Heart left ventricle (tissue), 16 donors: ENCODE measurements around the gene PROSER2. TPM values are rescaled to one million over a fixed set of nuclear protein-coding genes. Genes with fewer than 3 reads are reported as not detected.

Experiments used
- ATAC-seq, 4 donors: fragments of 200-7000 bp; cut with Tn5 transposase; one replicate each; pipeline ENCODE4 v1.9.1; 2020 to 2022; ENCODE audit warnings: moderate library complexity in 4 of 4, mild to moderate bottlenecking in 3 of 4, moderate number of reproducible peaks in 1 of 4
- DNase-seq, 5 donors: peaks; one replicate each; pipeline ENCODE4 v3.0.0-alpha.2; 2020
- H3K27ac ChIP-seq, 12 donors: fragments of 200-600 bp; sonication (generic) in 4 of 12; one replicate each; pipeline versions ENCODE4 v1.5.0 to v1.8.0; 2016 to 2022; ENCODE audit warnings: mild to moderate bottlenecking in 2 of 12
- H3K27me3 ChIP-seq, 9 donors: fragments of 200-600 bp; sonication (generic) in 2 of 9; one replicate each; pipeline versions ENCODE4 v1.5.1 to v1.8.0; 2016 to 2022; ENCODE audit warnings: mild to moderate bottlenecking in 3 of 9
- H3K36me3 ChIP-seq, 9 donors: fragments of 200-600 bp; sonication (generic) in 2 of 9; one replicate each; pipeline versions ENCODE4 v1.5.0 to v1.8.0; 2018 to 2022; ENCODE audit warnings: mild to moderate bottlenecking in 2 of 9
- H3K4me1 ChIP-seq, 12 donors: fragments of 200-600 bp; sonication (generic) in 4 of 12; one replicate each; pipeline versions ENCODE4 v1.5.0 to v1.8.0; 2016 to 2022; ENCODE audit warnings: mild to moderate bottlenecking in 3 of 12
- H3K4me3 ChIP-seq, 12 donors: fragments of 200-600 bp; sonication (generic) in 4 of 12; one replicate each; pipeline versions ENCODE4 v1.5.0 to v1.8.0; 2017 to 2022; ENCODE audit warnings: mild to moderate bottlenecking in 9 of 12, moderate library complexity in 4 of 12
- H3K9me3 ChIP-seq, 12 donors: fragments of 200-600 bp; sonication (generic) in 4 of 12; one replicate each; pipeline versions ENCODE4 v1.5.0 to v1.8.0; 2016 to 2022; ENCODE audit warnings: mild to moderate bottlenecking in 1 of 12
- CTCF ChIP-seq, 12 donors: fragments of 200-600 bp; sonication (generic) in 4 of 12; IDR thresholded peaks; one replicate each; pipeline versions ENCODE4 v1.5.0 to v1.8.0; 2018 to 2022; ENCODE audit warnings: antibody characterized with exemption in 12 of 12, mild to moderate bottlenecking in 5 of 12
- POLR2A ChIP-seq, 2 donors: fragments of 450-650 bp; IDR thresholded peaks; one replicate each; pipeline ENCODE4 v1.6.1; 2017; ENCODE audit warnings: antibody characterized with exemption in 2 of 2, mild to moderate bottlenecking in 2 of 2, moderate library complexity in 2 of 2
- WGBS, 4 donors: extraction: QIAGEN DNeasy Blood & Tissue Kit in 2 of 4; methylation state at CpG; one replicate each; pipeline versions ENCODE4 v1.1.5 to v1.1.7; 2013 to 2018; 5-methylcytosine and 5-hydroxymethylcytosine counted together
- intact Hi-C, 10 donors: fragments of 100-400 bp; cut with DNase I; formaldehyde crosslinking; loops; one replicate each; pipeline versions ENCODE4 v1.11.1 to v1.14.2; 2022
- polyA plus RNA-seq, 2 donors: library from polyadenylated mRNA; stranded (reverse); fragments of 200-250 nt; gene quantifications; one replicate each; pipeline ENCODE4 v1.2.3, GENCODE V29; 2013
- total RNA-seq, 9 donors: library from RNA; depleted of rRNA in 2 of 9; stranded (reverse); fragments of >200 nt in 2 of 9; fragmentation: NEBNext Ultra II Directional in 3 of 9; extraction: Animal tissue kit (Norgen Biotek cat#: 25700) in 3 of 9; gene quantifications; one replicate each; pipeline versions ENCODE4 v1.1.0 to v1.2.4, GENCODE V29; 2016 to 2023
- donor health status: ischemic (EF 13 %, LVEDD 7.1; RV severe dilation, severe dysfunction).
- donor health status: healthy with polysubstance abuse.
- donor health status: DM: no; HTN: yes; CAD: no.
- donor health status: DM: no; HTN: no; CAD: no.
- donor health status: ischemic (EF 25% LVEDD 6.9; RV normal size, moderate dysfunction).
- donor health status: ischemic (EF 25% LVEDD 5.7; RV mildly dilated, moderate dysfunction).
- donor health status: healthy.
- donor health status: DM: yes; HTN: yes; CAD: no.
- donor health status: ischemic (EF 35%, LVEDD 5.7; RV mildly dilated, moderate dysfunction).
- donor health status: nonischemic (EF 11% LVEDD 7.7; RV severe dilation, severe dysfunction).
- donor health status: DM: yes; HTN: yes; CAD: no.
- donor health status: PGD.
- donor health status: ischemic (EF 29% LVEDD 5.4; RV normal size, mild dysfunction).
- donor health status: nonischemic (EF 23%, LVEDD 6.1; RV moderate dilation, normal function).

The PROSER2 gene
- total and polyA plus RNA-seq, 11 donors = 0.38 to 3.3 (median 0.83) TPM

GRCh38 chr10:11876805-11877590, 53.8 kb downstream of the PROSER2 start:
- intact Hi-C loops = no loop called here
- H3K4me1 ChIP-seq = peaks cover 0 to 25% (median 19%) of the 10 kb centered on the region in 12 donors
- H3K4me3 ChIP-seq = no peak overlapping the region
- TF ChIP-seq POLR2A (IDR thresholded peaks at IDR 0.05) (no peak), CTCF (IDR thresholded peaks at IDR 0.05) (no peak)
- 87 to 94% (median 90%) methylated on average over 17 to 19 of the region's 19 CpGs for WGBS, 4 donors
- no peaks in the 10 kb centered on the region for H3K36me3 ChIP-seq
- no peaks in the 10 kb centered on the region for H3K9me3 ChIP-seq
- ATAC-seq (no peak), DNase-seq (peak in 2 of 5 donors; percentile 16 to 43)
- H3K27me3 ChIP-seq = no peaks in the 10 kb centered on the region
- no peak overlapping the region for H3K27ac ChIP-seq

- TF ChIP-seq POLR2A (IDR thresholded peaks at IDR 0.05) = no peak
- no peak for TF ChIP-seq CTCF (IDR thresholded peaks at IDR 0.05)
- DNase-seq (peak in 1 of 5 donors; percentile 15), ATAC-seq (no peak)
- 83 to 94% (median 89%) methylated on average over 6 to 13 of the region's 13 CpGs for WGBS, 4 donors
- Histone ChIP-seq H3K27ac (no peak overlapping the region), H3K27me3 (no peaks in the 10 kb centered on the region), H3K4me3 (no peak overlapping the region), H3K36me3 (no peaks in the 10 kb centered on the region), H3K9me3 (no peaks in the 10 kb centered on the region), H3K4me1 (peaks cover 0 to 24% (median 18%) of the 10 kb centered on the region in 12 donors)
- intact Hi-C loops = no loop called here
Observed at GRCh38 chr10:11877591-11877905, 54.4 kb downstream of the PROSER2 start.

GRCh38 chr10:11878776-11879175, 55.6 kb downstream of the PROSER2 start:
- no peak for ATAC-seq
- Histone ChIP-seq H3K4me3 (no peak overlapping the region), H3K4me1 (peaks cover 0 to 24% (median 18%) of the 10 kb centered on the region in 12 donors), H3K36me3 (no peaks in the 10 kb centered on the region), H3K9me3 (no peaks in the 10 kb centered on the region), H3K27ac (no peak overlapping the region), H3K27me3 (no peaks in the 10 kb centered on the region)
- intact Hi-C loops = no loop called here
- TF ChIP-seq POLR2A (IDR thresholded peaks at IDR 0.05) (no peak), CTCF (IDR thresholded peaks at IDR 0.05) (no peak)
- WGBS, 4 donors = 87 to 100% (median 94%) methylated on average over 1 to 12 of the region's 12 CpGs
- DNase-seq = peak in 1 of 5 donors; percentile 49

GRCh38 chr10:11879387-11880094, 56.4 kb downstream of the PROSER2 start:
- peak in 2 of 5 donors; percentile 20 to 46 for DNase-seq
- Histone ChIP-seq H3K27me3 (no peaks in the 10 kb centered on the region), H3K4me1 (peaks cover 0 to 19% (median 15%) of the 10 kb centered on the region in 12 donors), H3K9me3 (no peaks in the 10 kb centered on the region), H3K36me3 (no peaks in the 10 kb centered on the region), H3K27ac (no peak overlapping the region), H3K4me3 (no peak overlapping the region)
- WGBS, 4 donors = 76 to 91% (median 87%) methylated on average over 10 to 15 of the region's 15 CpGs
- intact Hi-C loops = no loop called here
- no peak for ATAC-seq
- no peak for TF ChIP-seq POLR2A (IDR thresholded peaks at IDR 0.05)
